ENCODE data around the gene MPPED1.

- TF ChIP-seq CTCF (IDR thresholded peaks at IDR 0.05), result no peak
- no peak for TF ChIP-seq POLR2A (IDR thresholded peaks at IDR 0.05)
These were observed 108.8 kb downstream of the MPPED1 start for GRCh38 chr22:43520632-43521039.

All from body of pancreas (tissue), 4 donors.